Right cardiac atrium (tissue), 5 donors: Measurements from ENCODE around the gene RBM5. TPM values are rescaled to one million over a fixed set of nuclear protein-coding genes. Genes with fewer than 3 reads are reported as not detected.

ENCODE experiments used
- ATAC-seq, 2 donors: fragments of 200-7000 bp; cut with Tn5 transposase; one replicate each; pipeline versions ENCODE4 v1.8.0 to v1.9.1; 2020; ENCODE audit warnings: moderate library complexity in 2 of 2, mild to moderate bottlenecking in 1 of 2
- DNase-seq, 3 donors: peaks; one replicate each; pipeline ENCODE4 v3.0.0-alpha.2; 2020
- H3K27ac ChIP-seq: one replicate; pipeline ENCODE4 v1.5.1; 2013; ENCODE audit warnings: mild to moderate bottlenecking, low read length, control low read depth, moderate library complexity
- H3K27me3 ChIP-seq: one replicate; pipeline ENCODE4 v1.6.1; 2013; ENCODE audit not compliant: control insufficient read depth, insufficient read depth
- H3K4me1 ChIP-seq: one replicate; pipeline ENCODE4 v1.6.1; 2013; ENCODE audit warnings: low read length; ENCODE audit not compliant: control insufficient read depth, insufficient read depth
- H3K4me3 ChIP-seq: one replicate; pipeline ENCODE4 v1.5.1; 2013; ENCODE audit warnings: low read length, control low read depth
- H3K9me3 ChIP-seq: one replicate; pipeline ENCODE4 v1.6.1; 2013; ENCODE audit warnings: low read length; ENCODE audit not compliant: control insufficient read depth
- WGBS: extraction: QIAGEN DNeasy Blood & Tissue Kit; methylation state at CpG from one replicate; pipeline ENCODE4 v1.1.7; 2013; 5-methylcytosine and 5-hydroxymethylcytosine counted together
- intact Hi-C, 4 donors: fragments of 100-400 bp; cut with DNase I; formaldehyde crosslinking; loops; one replicate each; pipeline versions ENCODE4 v1.11.0 to v1.14.0; 2022 to 2023
- polyA plus RNA-seq: library from polyadenylated mRNA; stranded (reverse); fragments of 200-250 nt; gene quantifications from one replicate; pipeline ENCODE4 v1.2.3, GENCODE V29; 2013
- total RNA-seq, 4 donors: library from RNA; stranded (reverse); fragmentation: NEBNext Ultra II Directional; extraction: Animal tissue kit (Norgen Biotek cat#: 25700); gene quantifications; one replicate each; pipeline ENCODE4 v1.2.1, GENCODE V29; 2021
- donor health status: healthy with polysubstance abuse.
- donor health status: DM: no; HTN: yes; CAD: no.
- donor health status: DM: no; HTN: no; CAD: no.
- donor health status: DM: no; HTN: yes; CAD: no; lungs with severe emphysema.
- donor health status: DM: yes; HTN: yes; CAD: no.

RBM5 gene
- total and polyA plus RNA-seq, 5 donors = 54.9 to 83.8 (median 73.7) TPM

DNA sequence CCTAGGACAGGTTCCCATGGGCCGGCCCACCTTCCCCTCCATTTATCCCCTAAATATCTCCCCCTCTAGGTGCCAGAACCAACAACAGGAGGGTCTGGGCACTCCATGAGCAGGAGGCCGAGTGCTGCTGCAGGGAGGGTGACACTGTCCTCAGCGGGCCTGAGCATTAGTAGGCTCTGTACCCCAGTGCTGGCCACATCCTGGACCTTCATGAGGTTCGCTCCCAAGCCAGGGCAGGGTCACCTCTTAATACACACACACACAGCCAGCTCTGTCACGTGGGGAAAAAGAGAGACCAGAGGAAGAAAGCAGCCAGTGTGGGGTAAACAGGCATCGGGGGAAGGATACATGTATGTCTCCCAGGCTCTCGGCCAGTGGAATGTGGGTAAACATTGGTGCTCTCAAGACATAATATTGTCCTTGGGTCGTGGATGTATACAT, 38.6 kb downstream of the RBM5 start:
- WGBS = 89% methylated on average over 8 of the region's 8 CpGs
- H3K27me3 ChIP-seq = no peaks in the 10 kb centered on the region
- ATAC-seq (no peak), DNase-seq (peak in 1 of 3 donors; percentile 18)
- intact Hi-C loops = loop anchor here in 2 of 4 donors (10.0 kb wide), 1 partner anchor 148 kb away; the partner anchor contains the start of gene LSMEM2 (in 2 of the 2)
- H3K4me3 ChIP-seq = no peak overlapping the region
- no peaks in the 10 kb centered on the region for H3K9me3 ChIP-seq
- H3K27ac ChIP-seq = no peak overlapping the region
- H3K4me1 ChIP-seq = no peaks in the 10 kb centered on the region

GRCh38 chr3:50128001-50128400, 39.3 kb downstream of the RBM5 start:
- Histone ChIP-seq H3K27me3 (no peaks in the 10 kb centered on the region), H3K4me1 (no peaks in the 10 kb centered on the region), H3K4me3 (no peak overlapping the region), H3K9me3 (no peaks in the 10 kb centered on the region), H3K27ac (no peak overlapping the region)
- intact Hi-C loops = loop anchor here in 2 of 4 donors (10.0 kb wide), 1 partner anchor 147 kb away; the partner anchor contains the start of gene LSMEM2 (in 2 of the 2)
- DNase-seq = no peak
- no peak for ATAC-seq
- WGBS = 79% methylated on average over 4 of the region's 4 CpGs

DNA sequence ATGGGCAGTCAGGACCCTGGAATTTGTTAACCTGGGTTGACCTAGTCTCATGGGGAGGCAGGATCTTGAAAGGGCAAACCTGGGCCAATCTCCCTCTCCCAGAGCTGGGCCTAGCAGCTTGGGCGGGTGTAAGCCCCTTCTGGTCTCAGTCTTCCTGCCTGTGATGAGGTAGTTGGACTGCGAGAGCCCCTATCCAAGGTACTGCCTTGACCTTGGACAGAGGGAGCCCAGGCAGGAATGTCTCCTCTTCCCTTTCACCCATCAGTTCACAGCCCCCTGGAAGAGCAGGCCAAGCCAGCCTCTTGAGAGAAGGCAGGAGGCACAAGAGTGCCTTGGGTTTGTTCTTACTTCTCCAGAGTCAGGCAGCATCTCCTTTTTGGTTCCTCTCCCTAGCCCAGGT, 41.7 kb downstream of the RBM5 start:
- Histone ChIP-seq H3K4me1 (no peaks in the 10 kb centered on the region), H3K4me3 (no peak overlapping the region), H3K27ac (no peak overlapping the region), H3K27me3 (no peaks in the 10 kb centered on the region), H3K9me3 (no peaks in the 10 kb centered on the region)
- ATAC-seq = no peak
- WGBS = 91% methylated on average over 2 of the region's 2 CpGs
- intact Hi-C loops = no loop called here
- peak in 1 of 3 donors; percentile 3 for DNase-seq

DNA sequence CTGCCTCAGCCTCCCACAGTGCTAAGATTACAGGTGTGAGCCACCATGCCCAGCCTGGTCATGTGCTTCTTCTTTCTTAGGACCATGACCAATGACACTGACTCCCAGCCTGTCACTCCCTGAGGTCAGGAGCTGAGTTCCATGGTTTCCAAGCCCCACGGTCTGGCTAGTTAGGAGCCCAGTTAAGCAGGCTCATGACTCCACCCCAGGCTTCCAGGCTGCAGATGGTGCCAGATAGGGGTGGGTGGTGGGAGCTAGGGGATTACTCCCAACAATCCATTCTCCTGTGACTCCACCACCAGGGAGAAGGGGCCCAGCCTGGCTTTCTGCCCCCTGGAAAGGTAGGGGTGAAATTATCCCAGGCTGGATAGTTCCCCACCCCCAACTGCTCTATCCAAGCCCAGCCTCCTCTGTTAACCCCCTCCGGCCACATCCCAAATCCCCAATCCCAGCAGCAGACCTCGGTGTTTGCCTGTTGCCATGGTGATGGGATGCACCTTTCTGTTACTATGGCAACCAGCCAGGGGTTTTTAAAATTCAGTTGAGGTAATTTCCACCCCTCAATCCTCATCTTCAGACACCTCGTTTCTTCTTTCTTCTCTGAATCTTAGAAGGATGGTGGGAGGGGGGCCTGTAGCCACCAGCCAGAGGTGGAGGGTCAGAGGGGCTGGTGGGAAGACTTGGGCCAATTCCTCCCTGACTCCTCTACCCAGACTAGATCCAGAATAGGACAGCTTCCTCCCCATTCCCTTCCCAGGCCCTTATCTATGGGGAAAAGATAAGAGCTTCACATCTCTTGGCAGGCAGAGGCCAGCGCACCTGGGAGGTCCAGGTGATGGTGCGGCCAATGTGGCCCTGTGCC, 43.9 kb downstream of the RBM5 start:
- Histone ChIP-seq H3K4me3 (no peak overlapping the region), H3K27ac (no peak overlapping the region), H3K27me3 (no peaks in the 10 kb centered on the region), H3K9me3 (no peaks in the 10 kb centered on the region), H3K4me1 (no peaks in the 10 kb centered on the region)
- 66% methylated on average over 6 of the region's 6 CpGs for WGBS
- intact Hi-C loops = no loop called here
- ATAC-seq = no peak
- DNase-seq = no peak

- ATAC-seq = no peak
- Histone ChIP-seq H3K27me3 (no peaks in the 10 kb centered on the region), H3K4me1 (no peaks in the 10 kb centered on the region), H3K27ac (no peak overlapping the region), H3K4me3 (no peak overlapping the region), H3K9me3 (no peaks in the 10 kb centered on the region)
- intact Hi-C loops = no loop called here
- no peak for DNase-seq
- 76% methylated on average over 4 of the region's 4 CpGs for WGBS
Observed at GRCh38 chr3:50133283-50133615, 44.5 kb downstream of the RBM5 start.

GRCh38 chr3:50134367-50134766, 45.6 kb downstream of the RBM5 start:
- ATAC-seq (no peak), DNase-seq (peak in 1 of 3 donors; percentile 16)
- intact Hi-C loops = no loop called here
- H3K27ac ChIP-seq = no peak overlapping the region
- H3K4me1 ChIP-seq = no peaks in the 10 kb centered on the region
- H3K27me3 ChIP-seq = no peaks in the 10 kb centered on the region
- no peaks in the 10 kb centered on the region for H3K9me3 ChIP-seq
- no peak overlapping the region for H3K4me3 ChIP-seq
- 59% methylated on average over 2 of the region's 2 CpGs for WGBS

DNA sequence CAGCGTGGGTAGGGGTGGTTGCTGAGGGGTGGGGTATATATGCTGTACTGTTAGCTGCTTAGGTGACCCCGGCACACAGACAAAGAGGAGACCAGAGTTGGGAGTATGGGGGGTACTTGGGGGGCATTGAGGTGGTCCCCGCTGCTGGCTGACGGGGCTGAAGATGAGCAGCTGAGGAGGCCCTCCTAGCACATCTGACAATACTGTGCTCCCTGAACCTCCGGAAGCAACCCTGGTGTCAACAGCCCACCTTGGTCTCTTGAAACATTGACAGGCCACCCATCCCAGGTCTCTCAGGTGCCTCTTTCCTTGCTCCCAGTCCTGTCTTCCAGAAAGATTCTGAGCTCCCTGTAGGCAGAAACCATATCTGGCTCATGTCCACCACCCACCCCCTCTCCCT, 47.2 kb downstream of the RBM5 start:
- no peak for ATAC-seq
- intact Hi-C loops = no loop called here
- DNase-seq = no peak
- no peak overlapping the region for H3K4me3 ChIP-seq
- no peaks in the 10 kb centered on the region for H3K27me3 ChIP-seq
- no peaks in the 10 kb centered on the region for H3K4me1 ChIP-seq
- no peaks in the 10 kb centered on the region for H3K9me3 ChIP-seq
- no peak overlapping the region for H3K27ac ChIP-seq
- 96% methylated on average over 5 of the region's 5 CpGs for WGBS

GRCh38 chr3:50136714-50137405, 48.1 kb downstream of the RBM5 start:
- peak in 1 of 3 donors; percentile 49 for DNase-seq
- Histone ChIP-seq H3K4me1 (no peaks in the 10 kb centered on the region), H3K9me3 (no peaks in the 10 kb centered on the region), H3K27ac (no peak overlapping the region), H3K4me3 (no peak overlapping the region), H3K27me3 (no peaks in the 10 kb centered on the region)
- WGBS = 57% methylated on average over 6 of the region's 6 CpGs
- peak; percentile 29 to 44 for ATAC-seq
- intact Hi-C loops = no loop called here

GRCh38 chr3:50137531-50137930, 48.8 kb downstream of the RBM5 start:
- intact Hi-C loops = no loop called here
- Histone ChIP-seq H3K27me3 (no peaks in the 10 kb centered on the region), H3K4me3 (no peak overlapping the region), H3K4me1 (no peaks in the 10 kb centered on the region), H3K27ac (no peak overlapping the region), H3K9me3 (no peaks in the 10 kb centered on the region)
- peak in 1 of 3 donors; percentile 28 for DNase-seq
- WGBS = 85% methylated on average over 6 of the region's 6 CpGs
- ATAC-seq = no peak

DNA sequence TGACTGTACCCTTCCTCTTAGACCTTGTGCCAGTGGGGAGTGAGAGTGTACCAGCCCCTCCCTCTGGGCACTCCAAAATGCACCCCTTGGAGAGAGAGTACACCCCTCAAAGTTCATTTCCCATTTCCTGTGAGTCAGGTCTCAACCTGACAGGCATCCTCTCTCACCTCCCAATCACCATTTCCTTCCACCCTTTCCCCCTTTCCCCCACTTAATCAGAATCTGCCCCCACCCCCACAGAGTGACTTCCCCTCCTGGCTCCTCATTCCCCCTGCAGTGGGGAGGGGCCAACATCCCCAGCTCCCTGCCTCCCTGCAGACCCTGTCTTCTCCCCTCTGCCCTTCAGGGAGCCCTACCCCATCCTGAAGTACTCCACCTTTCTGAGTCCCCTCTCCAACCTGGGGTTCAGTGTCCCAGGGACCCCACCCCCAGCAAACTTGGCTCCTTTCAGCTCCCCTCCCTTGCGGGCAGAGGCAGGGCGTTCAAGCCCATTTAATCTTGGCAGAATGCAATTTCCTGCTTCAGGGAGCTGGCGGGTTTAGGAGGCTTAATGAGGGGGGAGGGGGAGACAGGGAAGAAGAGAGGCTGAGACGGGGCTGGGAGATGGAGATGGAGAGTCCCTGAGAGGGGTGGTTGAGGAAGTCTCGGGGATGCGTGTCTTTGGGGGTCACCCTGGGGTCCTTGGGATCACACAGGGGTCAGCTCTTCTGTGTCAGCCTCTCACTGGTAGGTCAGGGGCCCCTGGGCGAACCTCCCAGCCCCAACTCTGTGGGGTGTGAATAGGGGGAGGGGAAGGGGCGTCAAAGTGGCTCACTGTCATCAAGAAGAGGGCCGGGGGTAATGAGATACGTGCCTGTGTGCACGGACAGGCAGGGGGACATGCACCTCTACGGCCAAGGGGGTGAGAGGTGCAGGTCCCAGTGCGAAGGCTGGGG, 49.8 kb downstream of the RBM5 start:
- Histone ChIP-seq H3K9me3 (no peaks in the 10 kb centered on the region), H3K27me3 (no peaks in the 10 kb centered on the region), H3K4me3 (no peak overlapping the region), H3K4me1 (no peaks in the 10 kb centered on the region), H3K27ac (no peak overlapping the region)
- intact Hi-C loops = no loop called here
- WGBS = 30% methylated on average over 13 of the region's 13 CpGs
- ATAC-seq = peak in 1 of 2 donors; percentile 50
- peak in 1 of 3 donors; percentile 53 for DNase-seq
